IMR-90 (cell line): Measurements from ENCODE around the gene RNF224. TPM values are rescaled to one million over a fixed set of nuclear protein-coding genes. Genes with fewer than 3 reads are reported as not detected.

Experiments used
- ATAC-seq: fragments of 200-7000 bp; cut with Tn5 transposase; 2 replicates; pipeline ENCODE4 v1.9.1; 2020; ENCODE audit warnings: low read depth, mild to moderate bottlenecking, moderate library complexity
- BruUV-seq: library from RNA; stranded (reverse); fragments of 400-500 nt; replicated peaks from 2 replicates; lab custom pipeline; 2021; lab: Mats Ljungman, UMichigan
- CTCF ChIA-PET: fragments of 300-600 bp; formaldehyde crosslinking; extraction: SDS; loops from one replicate; lab custom pipeline; 2021; ENCODE audit warnings: antibody characterized with exemption; lab: Yijun Ruan, JAX
- POLR2A ChIA-PET: fragments of 300-600 bp; sonication (Branson Sonifier 250); formaldehyde crosslinking; loops from one replicate; lab custom pipeline; 2022; ENCODE audit warnings: antibody characterized with exemption; ENCODE audit not compliant: unreplicated experiment; lab: Charles Lee
- DNase-seq: peaks from one replicate; pipeline ENCODE4 v3.0.0; 2013
- H2AFZ ChIP-seq: replicated peaks from 2 replicates; pipeline ENCODE3; 2013; ENCODE audit warnings: low read length, mild to moderate bottlenecking; ENCODE audit not compliant: poor library complexity
- H2AK5ac ChIP-seq: 2 replicates; pipeline ENCODE4 v1.6.1; 2013; ENCODE audit warnings: low read depth, low read length, inconsistent platforms
- H2AK9ac ChIP-seq: replicated peaks from 2 replicates; pipeline ENCODE3; 2013; ENCODE audit warnings: mild to moderate bottlenecking, low read depth, low read length, moderate library complexity; ENCODE audit not compliant: poor library complexity
- H2BK120ac ChIP-seq: 2 replicates; pipeline ENCODE4 v1.6.1; 2013; ENCODE audit warnings: low read depth, low read length, inconsistent platforms
- H2BK15ac ChIP-seq: 3 replicates; pipeline ENCODE4 v1.6.1; 2013; ENCODE audit warnings: low read depth, low read length, inconsistent platforms
- H2BK20ac ChIP-seq: 2 replicates; pipeline ENCODE4 v1.6.1; 2013; ENCODE audit warnings: low read depth, mild to moderate bottlenecking, inconsistent platforms, low read length, moderate library complexity
- H2BK5ac ChIP-seq: 2 replicates; pipeline ENCODE4 v1.6.1; 2013; ENCODE audit warnings: mild to moderate bottlenecking, low read depth, low read length, inconsistent platforms; ENCODE audit not compliant: poor library complexity, severe bottlenecking
- H3K14ac ChIP-seq: replicated peaks from 2 replicates; pipeline ENCODE4 v1.6.1; 2013; ENCODE audit warnings: low read depth, low read length, inconsistent platforms
- H3K18ac ChIP-seq: 2 replicates; pipeline ENCODE4 v1.6.1; 2013; ENCODE audit warnings: low read depth, low read length, control low read depth
- H3K23ac ChIP-seq: 2 replicates; pipeline ENCODE4 v1.6.1; 2013; ENCODE audit warnings: low read depth, low read length, inconsistent platforms
- H3K27ac ChIP-seq: 2 replicates; pipeline ENCODE4 v1.5.1; 2013; ENCODE audit warnings: mild to moderate bottlenecking, control low read depth, low read length; ENCODE audit not compliant: insufficient read depth
- H3K27me3 ChIP-seq: 2 replicates; pipeline ENCODE4 v1.6.1; 2013; ENCODE audit warnings: low read length; ENCODE audit not compliant: control insufficient read depth, insufficient read depth
- H3K36me3 ChIP-seq: 2 replicates; pipeline ENCODE4 v1.6.1; 2013; ENCODE audit warnings: low read length, mixed read lengths; ENCODE audit not compliant: control insufficient read depth, insufficient read depth
- H3K4ac ChIP-seq: 2 replicates; pipeline ENCODE4 v1.6.1; 2013; ENCODE audit warnings: low read depth, low read length, inconsistent platforms
- H3K4me1 ChIP-seq: 2 replicates; pipeline ENCODE4 v1.6.1; 2013; ENCODE audit warnings: low read length, mixed read lengths; ENCODE audit not compliant: control insufficient read depth, insufficient read depth
- H3K4me2 ChIP-seq: 2 replicates; pipeline ENCODE4 v1.6.1; 2013; ENCODE audit warnings: low read depth, mild to moderate bottlenecking, control low read depth, low read length, moderate library complexity
- H3K4me3 ChIP-seq: 2 replicates; pipeline ENCODE4 v1.5.1; 2013; ENCODE audit warnings: low read depth, mild to moderate bottlenecking, control low read depth, low read length, moderate library complexity; ENCODE audit not compliant: insufficient read depth
- H3K56ac ChIP-seq: 2 replicates; pipeline ENCODE4 v1.6.1; 2013; ENCODE audit warnings: low read length, inconsistent platforms; ENCODE audit not compliant: insufficient read depth; ENCODE audit errors: extremely low read depth
- H3K79me1 ChIP-seq, 2 experiments: 2 replicates each; pipeline ENCODE4 v1.6.1; 2013; ENCODE audit warnings: low read length in 2 of 2, inconsistent platforms in 1 of 2, low read depth in 1 of 2
- H3K9ac ChIP-seq: 2 replicates; pipeline ENCODE4 v1.6.1; 2013; ENCODE audit warnings: low read depth, low read length, control low read depth
- H3K9me1 ChIP-seq: 2 replicates; pipeline ENCODE4 v1.6.1; 2013; ENCODE audit warnings: low read length, inconsistent platforms; ENCODE audit not compliant: insufficient read depth
- H3K9me3 ChIP-seq: 2 replicates; pipeline ENCODE4 v1.6.1; 2013; ENCODE audit warnings: low read length; ENCODE audit not compliant: control insufficient read depth, insufficient read depth
- H4K20me1 ChIP-seq: 2 replicates; pipeline ENCODE4 v1.6.1; 2013; ENCODE audit warnings: low read length, inconsistent platforms; ENCODE audit not compliant: insufficient read depth
- H4K5ac ChIP-seq: 2 replicates; pipeline ENCODE4 v1.6.1; 2013; ENCODE audit warnings: mild to moderate bottlenecking, low read depth, low read length, control low read depth
- H4K8ac ChIP-seq, 2 experiments: 2 replicates each; pipeline ENCODE4 v1.6.1; 2013; ENCODE audit warnings: low read depth in 2 of 2, low read length in 2 of 2, control low read depth in 1 of 2, inconsistent platforms in 1 of 2
- H4K91ac ChIP-seq: 2 replicates; pipeline ENCODE4 v1.6.1; 2013; ENCODE audit warnings: low read depth, low read length, inconsistent platforms; ENCODE audit not compliant: insufficient read depth
- FOS ChIP-seq: fragments of 150-350 bp; IDR thresholded peaks from 2 replicates; pipeline ENCODE4 v1.6.1; 2016; ENCODE audit warnings: low read depth, low read length
- MAZ ChIP-seq: IDR thresholded peaks from 2 replicates; pipeline ENCODE4 v1.6.1; 2012; ENCODE audit warnings: low read depth, mild to moderate bottlenecking, low read length, improper control_type of control experiment, moderate library complexity, borderline replicate concordance
- MXI1 ChIP-seq: IDR thresholded peaks from 2 replicates; pipeline ENCODE4 v1.6.1; 2012; ENCODE audit warnings: low read depth, mild to moderate bottlenecking, low read length, moderate library complexity, borderline replicate concordance
- POLR2A ChIP-seq: IDR thresholded peaks from 2 replicates; pipeline ENCODE4 v1.6.1; 2012; ENCODE audit warnings: mild to moderate bottlenecking, low read depth, low read length
- WGBS, 2 experiments: methylation state at CpG; one replicate each; pipeline versions ENCODE4 v1.1.5 to v1.1.7; 2013; ENCODE audit warnings: missing lambda C conversion rate in 2 of 2; ENCODE audit not compliant: insufficient read length in 1 of 2; ENCODE audit errors: extremely low coverage in 2 of 2; 5-methylcytosine and 5-hydroxymethylcytosine counted together
- dilution Hi-C: fragments of 300-500 bp; cut with HindIII; formaldehyde crosslinking; loops from one replicate; pipeline ENCODE4 v1.14.3; 2018; ENCODE audit warnings: low sequenced_read_pairs; ENCODE audit not compliant: unreplicated experiment
- in situ Hi-C: fragments of 300-500 bp; cut with MboI; formaldehyde crosslinking; loops from 3 replicates; pipeline ENCODE4 v1.14.3; 2019; ENCODE audit warnings: low sequenced_read_pairs, inconsistent platforms, mixed read lengths
- intact Hi-C: fragments of 100-400 bp; cut with micrococcal nuclease; formaldehyde crosslinking; loops from 2 replicates; pipeline ENCODE4 v1.10.0; 2022
- polyA plus RNA-seq, 3 experiments: library from polyadenylated mRNA; depleted of rRNA; stranded (reverse); fragments of >200 nt; gene quantifications; 2 replicates each; pipeline ENCODE4 v1.2.3, GENCODE V29; 2012; ENCODE audit warnings: low replicate concordance in 1 of 3
- total RNA-seq: library from RNA; depleted of rRNA; stranded (reverse); fragments of >200 nt; gene quantifications from 2 replicates; pipeline ENCODE4 v1.2.3, GENCODE V29; 2012

The RNF224 gene
- total and polyA plus RNA-seq, 2 of the 4 experiments (the other 2 are of a cell fraction), result not detected

DNA sequence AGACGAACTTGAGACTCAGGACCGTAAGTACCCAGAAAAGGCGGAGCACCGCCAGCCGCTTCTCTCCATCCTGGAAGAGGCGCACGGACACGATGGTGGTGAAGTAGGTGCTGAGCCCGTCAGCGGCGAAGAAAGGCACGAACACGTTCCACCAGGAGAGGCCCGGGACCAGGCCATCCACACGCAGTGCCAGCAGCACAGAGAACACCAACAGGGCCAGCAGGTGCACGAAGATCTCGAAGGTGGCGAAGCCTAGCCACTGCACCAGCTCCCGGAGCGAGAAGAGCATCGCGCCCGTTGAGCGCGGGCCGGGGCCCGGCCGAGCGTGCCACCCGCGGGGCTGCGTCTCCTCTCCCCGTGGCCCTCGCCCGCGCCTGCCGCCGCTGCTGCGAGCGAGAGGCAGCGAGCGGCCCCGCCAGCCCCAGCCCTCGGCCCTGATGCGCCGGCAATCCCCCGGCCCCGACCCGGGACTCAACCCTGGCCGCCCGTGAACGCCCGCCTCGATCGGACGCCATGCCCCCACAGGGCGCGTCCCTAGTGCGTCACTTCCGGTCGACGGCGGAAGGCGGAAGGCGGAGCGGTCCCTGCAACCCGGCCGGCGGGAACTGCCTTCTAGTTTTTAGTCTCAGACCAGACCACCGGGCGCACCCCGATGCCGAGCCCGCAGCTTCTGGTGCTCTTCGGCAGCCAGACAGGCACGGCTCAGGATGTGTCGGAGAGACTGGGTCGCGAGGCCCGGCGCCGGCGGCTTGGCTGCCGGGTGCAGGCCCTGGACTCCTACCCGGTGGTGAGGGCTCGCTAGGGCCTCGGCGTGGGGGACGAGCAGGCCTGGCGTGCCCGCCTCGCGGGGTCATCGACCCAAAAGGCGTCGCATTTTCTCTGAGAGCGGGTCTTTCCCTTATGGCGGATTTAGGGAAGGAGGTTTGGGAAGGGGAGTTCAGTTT, 21.9 kb upstream of the RNF224 start, which contains the start of the genes NDOR1 and TMEM203:
NDOR1 (plus strand) TSS at position 575 of the 944 bp plus-strand sequence; CDS start at position 653, 78 bp downstream.
TMEM203 (minus strand) TSS at position 523 of the 944 bp plus-strand sequence; CDS start at position 289, 234 bp downstream.
- ATAC-seq (peak; percentile 53), DNase-seq (peak; percentile 77)
- Histone ChIP-seq H3K27ac (peak within 1 kb of the TSS; percentile 85), H4K5ac (peak within 1 kb of the TSS; percentile 76), H3K4me3 (peak within 1 kb of the TSS; percentile 93), H3K4ac (peak within 1 kb of the TSS; percentile 89), H3K27me3 (no peaks in the 10 kb centered on the region), H4K91ac (peak within 1 kb of the TSS; percentile 75), H4K20me1 (peaks cover 9% of the 10 kb centered on the region), H3K36me3 (peaks cover 8% of the 10 kb centered on the region), H3K79me1 (peaks cover 45 to 63% of the 10 kb centered on the region in 2 experiments), H2AK9ac (peak within 1 kb of the TSS; percentile 97), H3K14ac (peak within 1 kb of the TSS; percentile 66), H3K56ac (peak within 1 kb of the TSS; percentile 71), H2BK120ac (no peak within 1 kb of the TSS), H3K9ac (peak within 1 kb of the TSS; percentile 89), H3K9me1 (0 out of 2 replicates have a peak, but pooled peaks cover 2% of the 10 kb centered on the region), H4K8ac (peak within 1 kb of the TSS; percentile 94 to 98), H2AFZ (peak within 1 kb of the TSS; percentile 97), H3K4me2 (peak within 1 kb of the TSS; percentile 99), H2AK5ac (peak within 1 kb of the TSS; percentile 90), H2BK15ac (no peak within 1 kb of the TSS), H3K18ac (no peak within 1 kb of the TSS), H3K23ac (peak within 1 kb of the TSS; percentile 98), H3K4me1 (peaks cover 10% of the 10 kb centered on the region), H2BK20ac (no peak within 1 kb of the TSS), H2BK5ac (peak within 1 kb of the TSS; percentile 41), H3K9me3 (no peaks in the 10 kb centered on the region)
- in situ Hi-C loops (no loop called here), dilution Hi-C loops (no loop called here), intact Hi-C loops (no loop called here)
- peak; percentile 91; the same call in 1 of the 2 replicates for TF ChIP-seq MAZ
- peak; percentile 85; the same call in 1 of the 2 replicates for TF ChIP-seq MXI1
- no peak for TF ChIP-seq FOS
- peak; percentile 77 for TF ChIP-seq POLR2A
- BruUV-seq, result no TSS peak
- ChIA-PET CTCF (no interaction called here), POLR2A (interaction anchor here (0.6 kb wide), 1 partner anchor 76 kb away, joined by 4 read pairs; no protein-coding TSS in a partner anchor)
- 0% methylated on average over 37 of the region's 98 CpGs; no CpG with 5 or more reads in 1 of the 2 experiments for WGBS, 2 experiments
